ENCODE results near the gene GNPTG. TPM values are rescaled to one million over a fixed set of nuclear protein-coding genes. Genes with fewer than 3 reads are reported as not detected.

The GNPTG gene
- total and polyA plus RNA-seq, 9 of the 15 experiments (the other 6 are each of a cell fraction or from before 2014, with no cell fraction given), result 0.69 to 33.3 (median 13.6) TPM

DNA sequence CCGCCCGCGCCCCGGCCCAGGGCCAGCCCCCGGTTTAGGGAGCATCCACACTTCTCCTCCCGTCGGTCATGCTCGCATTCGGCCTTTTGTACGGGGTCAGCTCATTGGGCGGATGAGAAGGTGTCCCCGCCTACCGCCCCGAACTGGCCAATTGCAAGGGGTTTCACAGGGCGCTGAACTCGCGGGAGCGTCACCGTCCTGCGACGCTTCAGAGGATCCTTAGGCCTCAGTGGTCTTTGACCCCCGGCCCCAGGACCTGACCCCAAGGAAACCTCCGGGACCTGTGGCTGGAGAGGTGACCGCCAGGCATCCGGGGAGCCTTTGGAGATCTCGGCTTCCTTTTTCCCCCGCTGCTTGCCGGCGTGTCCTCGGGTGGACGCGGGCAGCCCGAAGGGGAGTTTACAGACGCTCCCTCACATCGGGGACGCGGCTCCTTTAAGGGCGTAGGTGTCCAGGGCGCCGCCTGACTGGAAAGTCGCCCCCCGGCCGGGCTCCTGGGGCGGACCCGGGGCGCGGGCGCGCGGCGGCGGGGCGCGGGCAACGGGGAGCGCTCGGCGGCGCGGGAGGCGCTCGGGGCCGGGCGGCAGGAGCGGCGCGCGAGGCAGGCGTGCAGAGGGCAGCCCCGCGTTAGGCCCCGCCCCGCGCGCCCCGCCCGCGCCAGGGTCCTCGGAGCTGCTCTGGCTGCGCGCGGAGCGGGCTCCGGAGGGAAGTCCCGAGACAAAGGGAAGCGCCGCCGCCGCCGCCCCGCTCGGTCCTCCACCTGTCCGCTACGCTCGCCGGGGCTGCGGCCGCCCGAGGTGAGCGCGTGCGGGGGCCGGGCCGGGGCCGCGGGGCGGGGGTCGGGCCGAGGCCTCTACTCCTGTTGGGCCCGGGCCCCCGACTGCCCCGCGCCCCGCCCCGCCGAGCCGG, 42.5 kb upstream of the GNPTG start, which contains the start of gene UBE2I (continued):
- TF ChIP-seq SIN3A (IDR thresholded peaks at IDR 0.05; ENCODE audit: borderline replicate concordance in 2 of 2, control insufficient read depth in 1 of 2, low read depth in 2 of 2, low read length in 2 of 2) (no peak; a peak in 1 of 4 replicates), HLTF (IDR thresholded peaks at IDR 0.05) (peak; percentile 63; the same call in 1 of the 2 replicates), CREM (IDR thresholded peaks at IDR 0.05; ENCODE audit: low read depth) (peak; percentile 97), CAMTA2 (CRISPR knock-in tag; conservative IDR thresholded peaks at IDR 0.05) (peak; percentile 42; the same call in 1 of the 2 replicates), ATF7 (IDR thresholded peaks at IDR 0.05) (peak; percentile 87), KDM5B (IDR thresholded peaks at IDR 0.05; ENCODE audit: insufficient replicate concordance, low read depth, low read length) (no peak), RBFOX2 (IDR thresholded peaks at IDR 0.05; ENCODE audit: low read depth, low read length) (peak; percentile 77), CCAR2 (IDR thresholded peaks at IDR 0.05; ENCODE audit: low read depth, low read length) (no peak), ZZZ3 (IDR thresholded peaks at IDR 0.05) (peak; percentile 100), SMARCC2 (IDR thresholded peaks at IDR 0.05; ENCODE audit: low read depth) (no peak), NCOA6 (IDR thresholded peaks at IDR 0.05) (peak; percentile 94), TEAD1 (CRISPR knock-in tag; IDR thresholded peaks at IDR 0.05) (peak in 1 of 2 experiments; percentile 83; a peak in 1 of 4 replicates), GABPB1 (CRISPR knock-in tag; IDR thresholded peaks at IDR 0.05) (peak; percentile 44; the same call in 1 of the 2 replicates), ZFP30 (CRISPR knock-in tag; IDR thresholded peaks at IDR 0.05; ENCODE audit: borderline replicate concordance) (no peak), HNRNPLL (IDR thresholded peaks at IDR 0.05; ENCODE audit: low read depth, low read length, poor library complexity, severe bottlenecking) (peak; percentile 19)
- TF ChIP-seq, protein P1, sequence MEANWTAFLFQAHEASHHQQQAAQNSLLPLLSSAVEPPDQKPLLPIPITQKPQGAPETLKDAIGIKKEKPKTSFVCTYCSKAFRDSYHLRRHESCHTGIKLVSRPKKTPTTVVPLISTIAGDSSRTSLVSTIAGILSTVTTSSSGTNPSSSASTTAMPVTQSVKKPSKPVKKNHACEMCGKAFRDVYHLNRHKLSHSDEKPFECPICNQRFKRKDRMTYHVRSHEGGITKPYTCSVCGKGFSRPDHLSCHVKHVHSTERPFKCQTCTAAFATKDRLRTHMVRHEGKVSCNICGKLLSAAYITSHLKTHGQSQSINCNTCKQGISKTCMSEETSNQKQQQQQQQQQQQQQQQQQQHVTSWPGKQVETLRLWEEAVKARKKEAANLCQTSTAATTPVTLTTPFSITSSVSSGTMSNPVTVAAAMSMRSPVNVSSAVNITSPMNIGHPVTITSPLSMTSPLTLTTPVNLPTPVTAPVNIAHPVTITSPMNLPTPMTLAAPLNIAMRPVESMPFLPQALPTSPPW (CRISPR knock-in tag; IDR thresholded peaks at IDR 0.05), result peak; percentile 96
- TF ChIP-seq, protein P2, sequence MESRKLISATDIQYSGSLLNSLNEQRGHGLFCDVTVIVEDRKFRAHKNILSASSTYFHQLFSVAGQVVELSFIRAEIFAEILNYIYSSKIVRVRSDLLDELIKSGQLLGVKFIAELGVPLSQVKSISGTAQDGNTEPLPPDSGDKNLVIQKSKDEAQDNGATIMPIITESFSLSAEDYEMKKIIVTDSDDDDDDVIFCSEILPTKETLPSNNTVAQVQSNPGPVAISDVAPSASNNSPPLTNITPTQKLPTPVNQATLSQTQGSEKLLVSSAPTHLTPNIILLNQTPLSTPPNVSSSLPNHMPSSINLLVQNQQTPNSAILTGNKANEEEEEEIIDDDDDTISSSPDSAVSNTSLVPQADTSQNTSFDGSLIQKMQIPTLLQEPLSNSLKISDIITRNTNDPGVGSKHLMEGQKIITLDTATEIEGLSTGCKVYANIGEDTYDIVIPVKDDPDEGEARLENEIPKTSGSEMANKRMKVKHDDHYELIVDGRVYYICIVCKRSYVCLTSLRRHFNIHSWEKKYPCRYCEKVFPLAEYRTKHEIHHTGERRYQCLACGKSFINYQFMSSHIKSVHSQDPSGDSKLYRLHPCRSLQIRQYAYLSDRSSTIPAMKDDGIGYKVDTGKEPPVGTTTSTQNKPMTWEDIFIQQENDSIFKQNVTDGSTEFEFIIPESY (CRISPR knock-in tag; IDR thresholded peaks at IDR 0.05), result peak; percentile 64
- TF ChIP-seq, protein P3, sequence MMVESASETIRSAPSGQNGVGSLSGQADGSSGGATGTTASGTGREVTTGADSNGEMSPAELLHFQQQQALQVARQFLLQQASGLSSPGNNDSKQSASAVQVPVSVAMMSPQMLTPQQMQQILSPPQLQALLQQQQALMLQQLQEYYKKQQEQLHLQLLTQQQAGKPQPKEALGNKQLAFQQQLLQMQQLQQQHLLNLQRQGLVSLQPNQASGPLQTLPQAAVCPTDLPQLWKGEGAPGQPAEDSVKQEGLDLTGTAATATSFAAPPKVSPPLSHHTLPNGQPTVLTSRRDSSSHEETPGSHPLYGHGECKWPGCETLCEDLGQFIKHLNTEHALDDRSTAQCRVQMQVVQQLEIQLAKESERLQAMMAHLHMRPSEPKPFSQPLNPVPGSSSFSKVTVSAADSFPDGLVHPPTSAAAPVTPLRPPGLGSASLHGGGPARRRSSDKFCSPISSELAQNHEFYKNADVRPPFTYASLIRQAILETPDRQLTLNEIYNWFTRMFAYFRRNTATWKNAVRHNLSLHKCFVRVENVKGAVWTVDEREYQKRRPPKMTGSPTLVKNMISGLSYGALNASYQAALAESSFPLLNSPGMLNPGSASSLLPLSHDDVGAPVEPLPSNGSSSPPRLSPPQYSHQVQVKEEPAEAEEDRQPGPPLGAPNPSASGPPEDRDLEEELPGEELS (CRISPR knock-in tag; IDR thresholded peaks at IDR 0.05; ENCODE audit: borderline replicate concordance), result peak; percentile 96; the same call in 1 of the 2 replicates
